Vagina (tissue), 2 donors: ENCODE data around the gene MAP3K14. TPM values are rescaled to one million over a fixed set of nuclear protein-coding genes. Genes with fewer than 3 reads are reported as not detected.

Experiments used
- DNase-seq, 2 donors: peaks; one replicate each; pipeline ENCODE4 v3.0.0-alpha.2; 2017; ENCODE audit errors: extremely low spot score in 2 of 2
- H3K27ac ChIP-seq: fragments of 200-600 bp; sonication (generic); one replicate; pipeline ENCODE4 v1.5.1; 2019
- H3K27me3 ChIP-seq: fragments of 200-600 bp; sonication (generic); one replicate; pipeline ENCODE4 v1.5.1; 2019
- H3K36me3 ChIP-seq, 2 donors: fragments of 200-600 bp; sonication (generic); one replicate each; pipeline ENCODE4 v1.5.1; 2017 to 2019
- H3K4me1 ChIP-seq: fragments of 200-600 bp; sonication (generic); one replicate; pipeline ENCODE4 v1.5.1; 2019
- H3K4me3 ChIP-seq, 2 donors: fragments of 200-600 bp; sonication (generic); 1 replicate in 1 of 2; 2 replicates in 1 of 2; pipeline ENCODE4 v1.5.1; 2016 to 2019
- H3K9me3 ChIP-seq: fragments of 200-600 bp; sonication (generic); one replicate; pipeline ENCODE4 v1.5.1; 2019
- POLR2A ChIP-seq, 2 donors: fragments of 450-650 bp; IDR thresholded peaks; one replicate each; pipeline ENCODE4 v1.6.1; 2017; ENCODE audit warnings: antibody characterized with exemption in 2 of 2, mild to moderate bottlenecking in 2 of 2, moderate library complexity in 2 of 2
- POLR2AphosphoS5 ChIP-seq, 2 donors: sonication (generic); formaldehyde crosslinking; IDR thresholded peaks; one replicate each; pipeline ENCODE4 v1.9.0; 2017; ENCODE audit warnings: antibody characterized with exemption in 2 of 2, mild to moderate bottlenecking in 2 of 2, low read depth in 1 of 2; ENCODE audit not compliant: insufficient read depth in 1 of 2
- intact Hi-C: fragments of 100-400 bp; cut with DNase I; formaldehyde crosslinking; loops from one replicate; pipeline ENCODE4 v1.15.1; 2023
- total RNA-seq: library from RNA; depleted of rRNA; stranded (reverse); fragments of >200 nt; gene quantifications from one replicate; pipeline ENCODE4 v1.2.3, GENCODE V29; 2016
- TF ChIP-seq, protein P1 (sequence below), 3 experiments: fragments of 450-650 bp in 2 of 3; fragments of 200-600 bp in 1 of 3; sonication (generic) in 1 of 3; IDR thresholded peaks; one replicate each; pipeline ENCODE4 v1.5.1; 2017 to 2019; ENCODE audit warnings: antibody characterized with exemption in 3 of 3, mild to moderate bottlenecking in 2 of 3, moderate library complexity in 2 of 3

The MAP3K14 gene
- total RNA-seq, 1 donor from 2014 or later: 9.8 TPM

- TF ChIP-seq POLR2A (IDR thresholded peaks at IDR 0.05) (no peak), POLR2AphosphoS5 (IDR thresholded peaks at IDR 0.05; ENCODE audit: insufficient read depth in 1 of 2, low read depth in 1 of 2) (no peak)
- TF ChIP-seq, protein P1, sequence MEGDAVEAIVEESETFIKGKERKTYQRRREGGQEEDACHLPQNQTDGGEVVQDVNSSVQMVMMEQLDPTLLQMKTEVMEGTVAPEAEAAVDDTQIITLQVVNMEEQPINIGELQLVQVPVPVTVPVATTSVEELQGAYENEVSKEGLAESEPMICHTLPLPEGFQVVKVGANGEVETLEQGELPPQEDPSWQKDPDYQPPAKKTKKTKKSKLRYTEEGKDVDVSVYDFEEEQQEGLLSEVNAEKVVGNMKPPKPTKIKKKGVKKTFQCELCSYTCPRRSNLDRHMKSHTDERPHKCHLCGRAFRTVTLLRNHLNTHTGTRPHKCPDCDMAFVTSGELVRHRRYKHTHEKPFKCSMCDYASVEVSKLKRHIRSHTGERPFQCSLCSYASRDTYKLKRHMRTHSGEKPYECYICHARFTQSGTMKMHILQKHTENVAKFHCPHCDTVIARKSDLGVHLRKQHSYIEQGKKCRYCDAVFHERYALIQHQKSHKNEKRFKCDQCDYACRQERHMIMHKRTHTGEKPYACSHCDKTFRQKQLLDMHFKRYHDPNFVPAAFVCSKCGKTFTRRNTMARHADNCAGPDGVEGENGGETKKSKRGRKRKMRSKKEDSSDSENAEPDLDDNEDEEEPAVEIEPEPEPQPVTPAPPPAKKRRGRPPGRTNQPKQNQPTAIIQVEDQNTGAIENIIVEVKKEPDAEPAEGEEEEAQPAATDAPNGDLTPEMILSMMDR (IDR thresholded peaks at IDR 0.05): no peak
- Histone ChIP-seq H3K4me1 (peaks cover 47% of the 10 kb centered on the region), H3K9me3 (no peaks in the 10 kb centered on the region), H3K36me3 (no peaks in the 10 kb centered on the region), H3K27me3 (no peaks in the 10 kb centered on the region), H3K27ac (peak overlapping the region; percentile 85), H3K4me3 (peak overlapping the region; percentile 53 to 92)
- intact Hi-C loops: loop anchor here (5.0 kb wide), 2 partner anchors 165 to 435 kb away; no protein-coding TSS in a partner anchor
- DNase-seq: no peak
Measured at GRCh38 chr17:45222289-45222995, 94.4 kb downstream of the MAP3K14 start.

GRCh38 chr17:45222014-45222288, 94.9 kb downstream of the MAP3K14 start:
- no peaks in the 10 kb centered on the region for H3K36me3 ChIP-seq
- peak overlapping the region; percentile 85 for H3K27ac ChIP-seq
- H3K9me3 ChIP-seq: no peaks in the 10 kb centered on the region
- no peak for DNase-seq
- TF ChIP-seq POLR2AphosphoS5 (IDR thresholded peaks at IDR 0.05; ENCODE audit: insufficient read depth in 1 of 2, low read depth in 1 of 2): no peak
- TF ChIP-seq POLR2A (IDR thresholded peaks at IDR 0.05): no peak
- TF ChIP-seq, protein P1 (IDR thresholded peaks at IDR 0.05): no peak
- H3K4me1 ChIP-seq: peaks cover 42% of the 10 kb centered on the region
- intact Hi-C loops: loop anchor here (5.0 kb wide), 2 partner anchors 165 to 435 kb away; no protein-coding TSS in a partner anchor
- H3K4me3 ChIP-seq: peak overlapping the region; percentile 53 to 92
- H3K27me3 ChIP-seq: no peaks in the 10 kb centered on the region

DNA sequence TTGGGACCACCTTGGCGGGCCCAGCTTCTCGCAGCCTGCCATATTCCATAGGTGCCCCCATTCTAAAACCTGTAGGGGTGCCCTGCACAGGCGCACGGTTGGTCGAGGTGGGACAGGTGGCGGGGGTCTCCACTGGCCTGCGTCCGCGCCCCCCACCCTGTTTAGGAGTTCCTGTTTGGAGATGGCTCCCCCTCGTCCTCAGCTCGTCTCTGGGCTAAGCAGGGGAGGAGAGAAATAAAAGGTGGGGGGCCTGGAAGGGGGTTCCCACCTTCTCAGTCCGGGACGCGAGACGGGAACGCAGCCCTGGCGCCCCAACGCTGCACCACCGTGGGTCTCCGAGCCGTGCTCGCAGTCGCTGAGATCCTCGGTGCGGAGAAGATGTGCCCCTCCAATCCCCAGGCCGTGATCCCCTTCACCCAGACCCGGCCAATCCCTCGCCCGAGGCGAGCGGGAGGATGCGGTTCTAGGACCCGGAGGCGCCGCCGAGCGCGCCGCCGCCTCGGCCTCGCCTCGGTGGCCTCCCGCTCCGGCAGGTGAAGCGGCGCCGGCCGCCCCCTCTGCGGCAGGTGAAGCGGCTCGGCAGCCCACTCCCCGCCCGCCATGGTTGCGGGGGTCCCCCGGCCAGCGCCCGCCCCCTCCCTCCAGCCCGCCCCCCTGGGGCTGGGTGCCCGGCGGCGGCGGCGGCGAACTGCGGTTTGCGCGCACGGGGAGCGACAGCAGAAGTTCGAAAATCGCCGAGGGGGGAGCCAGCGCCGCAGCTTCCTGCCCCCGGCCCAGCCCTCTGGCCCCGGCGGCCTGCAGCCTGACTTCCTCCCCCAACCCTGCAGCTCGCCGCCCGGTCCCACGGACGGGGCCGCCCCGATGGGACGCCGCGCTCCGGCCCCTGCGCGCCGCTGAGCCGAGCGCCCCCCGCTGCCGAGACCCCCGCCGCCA, 95.5 kb downstream of the MAP3K14 start, which contains the start of gene FMNL1:
Gene FMNL1 (plus strand): TSS at position 805 of the 933 bp plus-strand sequence. CDS start 240 bp downstream, outside the sequence.
- Histone ChIP-seq H3K9me3 (no peaks in the 10 kb centered on the region), H3K36me3 (no peaks in the 10 kb centered on the region), H3K4me3 (peak within 1 kb of the TSS; percentile 53 to 92), H3K4me1 (peaks cover 36% of the 10 kb centered on the region), H3K27ac (peak within 1 kb of the TSS; percentile 85), H3K27me3 (no peaks in the 10 kb centered on the region)
- TF ChIP-seq, protein P1 (IDR thresholded peaks at IDR 0.05): no peak
- TF ChIP-seq POLR2AphosphoS5 (IDR thresholded peaks at IDR 0.05; ENCODE audit: insufficient read depth in 1 of 2, low read depth in 1 of 2): peak in 1 of 2 donors; percentile 5
- DNase-seq: no peak
- intact Hi-C loops: loop anchor here (5.0 kb wide), 2 partner anchors 166 to 436 kb away; no protein-coding TSS in a partner anchor

- no peaks in the 10 kb centered on the region for H3K36me3 ChIP-seq
- no peaks in the 10 kb centered on the region for H3K27me3 ChIP-seq
- H3K27ac ChIP-seq: peak overlapping the region; percentile 85
- intact Hi-C loops: loop anchor here (5.0 kb wide), 2 partner anchors 167 to 437 kb away; no protein-coding TSS in a partner anchor
- no peaks in the 10 kb centered on the region for H3K9me3 ChIP-seq
- TF ChIP-seq, protein P1 (IDR thresholded peaks at IDR 0.05): no peak
- no peak overlapping the region for H3K4me3 ChIP-seq
- H3K4me1 ChIP-seq: peaks cover 34% of the 10 kb centered on the region
- DNase-seq: no peak
Measured at GRCh38 chr17:45220079-45220478, 96.7 kb downstream of the MAP3K14 start.
